Dedifferentiated amniotic fluid mesenchymal stem cell (primary cell): ENCODE results near the gene LCE2B.

Experiments used
- DNase-seq: peaks from one replicate; pipeline ENCODE4 v3.0.0-alpha.2; 2016; ENCODE audit errors: extremely low spot score

Gene LCE2B

DNA sequence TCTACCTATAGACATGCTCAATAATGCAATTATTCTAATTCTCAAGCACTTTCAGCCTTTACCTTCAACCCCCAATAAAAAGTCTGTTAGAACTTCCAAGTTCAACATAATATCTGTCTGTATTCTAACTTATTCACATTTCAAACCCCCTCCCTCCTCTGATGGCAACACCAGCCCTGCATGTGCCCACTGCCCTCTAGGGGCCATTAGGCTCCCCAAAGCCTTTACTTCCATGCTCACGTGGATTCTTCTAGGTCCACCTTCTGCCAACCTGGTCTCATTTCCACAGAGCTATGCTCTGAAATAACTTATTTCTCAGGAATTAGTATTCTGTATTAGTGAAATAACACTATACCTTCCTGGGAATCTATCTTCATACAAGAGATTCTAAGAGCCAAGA is 49.7 kb downstream of the LCE2B start:
- DNase-seq, result no peak
